ENCODE measurements around the gene CTNS. TPM values are rescaled to one million over a fixed set of nuclear protein-coding genes. Genes with fewer than 3 reads are reported as not detected.

Gene CTNS
- total RNA-seq, 1 experiment from 2014 or later = 7.9 TPM

DNA sequence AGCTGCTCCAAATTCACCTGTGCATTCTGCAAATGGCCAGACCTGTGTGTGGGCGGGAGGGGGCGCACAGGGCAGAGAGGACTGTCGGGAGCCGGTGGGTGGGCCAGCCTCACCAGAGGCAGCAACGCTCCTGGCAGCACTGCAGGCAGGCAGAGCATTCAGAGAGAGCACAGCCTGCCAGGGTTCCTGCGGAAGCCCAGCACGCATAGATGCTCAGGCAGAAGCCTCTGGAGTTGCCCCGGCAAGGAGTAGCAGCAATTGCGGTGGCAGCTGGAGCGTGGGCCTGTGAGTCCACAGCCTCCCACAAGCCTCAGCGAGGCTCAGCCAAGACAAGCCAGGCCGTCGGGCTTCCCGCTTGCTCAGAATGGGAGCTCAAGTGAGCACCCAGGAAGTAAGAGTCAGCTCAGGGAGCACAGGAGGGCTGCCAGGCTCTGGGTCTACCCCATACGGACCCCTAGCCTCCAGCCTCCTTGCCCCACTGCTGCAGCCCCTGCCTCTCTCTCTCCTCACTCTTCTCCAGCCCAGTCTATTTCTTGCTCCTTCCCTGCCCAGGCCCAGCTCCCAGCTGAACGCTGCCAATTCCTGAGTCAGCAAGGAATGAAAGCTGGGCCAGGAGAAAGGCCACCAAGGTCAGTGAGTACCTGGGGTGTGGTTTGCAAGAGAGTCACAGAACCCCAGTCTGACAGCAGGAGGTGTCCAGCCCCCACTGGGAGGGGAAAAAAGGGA lies 41.7 kb downstream of the CTNS start:
- POLR2A ChIA-PET = no interaction called here
- no peak for ATAC-seq

More for the DNA sequence above, 41.7 kb downstream of the CTNS start:
- Histone ChIP-seq H2AFZ (ENCODE audit: low read depth, low read length, poor library complexity, severe bottlenecking) (no peak overlapping the region), H3K27ac (ENCODE audit: low read depth, low read length) (no peak overlapping the region), H3K4me1 (ENCODE audit: control insufficient read depth in 1 of 2, insufficient read depth in 2 of 2, low read length in 2 of 2) (peaks cover 0 to 6% of the 10 kb centered on the region in 2 experiments; a peak in 3 of 4 replicates), H4K20me1 (ENCODE audit: insufficient read depth) (no peaks in the 10 kb centered on the region), H3K36me3 (ENCODE audit: control insufficient read depth in 1 of 2, insufficient read depth in 2 of 2, low read length in 2 of 2) (no peaks in the 10 kb centered on the region), H3K4me2 (ENCODE audit: low read length) (no peak overlapping the region), H3K27me3 (ENCODE audit: insufficient read depth, low read length) (no peaks in the 10 kb centered on the region), H3K4me3 (replicated peaks in 1 of 2; ENCODE audit: low read depth in 1 of 2, low read length in 2 of 2) (no peak overlapping the region), H3K9ac (ENCODE audit: low read length) (no peak overlapping the region), H3K79me2 (ENCODE audit: insufficient read depth, low read length) (no peaks in the 10 kb centered on the region), H3K9me3 (ENCODE audit: control insufficient read depth in 1 of 2, insufficient read depth in 1 of 2, low read depth in 1 of 2, low read length in 2 of 2) (no peaks in the 10 kb centered on the region), H3K9me2 (ENCODE audit: insufficient read depth) (no peaks in the 10 kb centered on the region)
- intact Hi-C loops (cut with micrococcal nuclease) = no loop called here
- RAD21 ChIA-PET (ENCODE audit: low non-redundant PET in 1 of 2, low total read pairs in 2 of 2, uncharacterized antibody in 2 of 2, unreplicated experiment in 2 of 2) = no interaction called here
- BruUV-seq (replicated peaks) = no TSS peak
- TF ChIP-seq, protein P1, sequence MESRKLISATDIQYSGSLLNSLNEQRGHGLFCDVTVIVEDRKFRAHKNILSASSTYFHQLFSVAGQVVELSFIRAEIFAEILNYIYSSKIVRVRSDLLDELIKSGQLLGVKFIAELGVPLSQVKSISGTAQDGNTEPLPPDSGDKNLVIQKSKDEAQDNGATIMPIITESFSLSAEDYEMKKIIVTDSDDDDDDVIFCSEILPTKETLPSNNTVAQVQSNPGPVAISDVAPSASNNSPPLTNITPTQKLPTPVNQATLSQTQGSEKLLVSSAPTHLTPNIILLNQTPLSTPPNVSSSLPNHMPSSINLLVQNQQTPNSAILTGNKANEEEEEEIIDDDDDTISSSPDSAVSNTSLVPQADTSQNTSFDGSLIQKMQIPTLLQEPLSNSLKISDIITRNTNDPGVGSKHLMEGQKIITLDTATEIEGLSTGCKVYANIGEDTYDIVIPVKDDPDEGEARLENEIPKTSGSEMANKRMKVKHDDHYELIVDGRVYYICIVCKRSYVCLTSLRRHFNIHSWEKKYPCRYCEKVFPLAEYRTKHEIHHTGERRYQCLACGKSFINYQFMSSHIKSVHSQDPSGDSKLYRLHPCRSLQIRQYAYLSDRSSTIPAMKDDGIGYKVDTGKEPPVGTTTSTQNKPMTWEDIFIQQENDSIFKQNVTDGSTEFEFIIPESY (IDR thresholded peaks at IDR 0.05; ENCODE audit: extremely low read depth, insufficient replicate concordance, low read length) = no peak
- TF ChIP-seq EGR1 (IDR thresholded peaks at IDR 0.05; ENCODE audit: low read depth) (no peak), JUND (IDR thresholded peaks at IDR 0.05) (no peak), ZNF274 (IDR thresholded peaks at IDR 0.05; ENCODE audit: low read depth, low read length) (no peak), CBX3 (IDR thresholded peaks at IDR 0.05; ENCODE audit: low read depth) (no peak), EZH2 (IDR thresholded peaks at IDR 0.05) (no peak), FOSL1 (IDR thresholded peaks at IDR 0.05; ENCODE audit: low read depth) (no peak), POLR2A (IDR thresholded peaks at IDR 0.05; ENCODE audit: borderline replicate concordance, extremely low read depth, insufficient read depth, insufficient read length) (no peak)
- CTCF ChIA-PET = interaction anchor here (1.6 kb wide), 1 partner anchor 13 kb away, joined by 3 read pairs; no protein-coding TSS in a partner anchor
- no peak for DNase-seq (ENCODE audit: low read depth, low spot score)

Data from HCT116 (cell line).